COLO829 (cell line): ENCODE data around the gene ZSCAN18.

Source experiments
- DNase-seq: peaks from one replicate; pipeline ENCODE4 v3.0.0; 2012; ENCODE audit warnings: low spot score

ZSCAN18 gene

DNA sequence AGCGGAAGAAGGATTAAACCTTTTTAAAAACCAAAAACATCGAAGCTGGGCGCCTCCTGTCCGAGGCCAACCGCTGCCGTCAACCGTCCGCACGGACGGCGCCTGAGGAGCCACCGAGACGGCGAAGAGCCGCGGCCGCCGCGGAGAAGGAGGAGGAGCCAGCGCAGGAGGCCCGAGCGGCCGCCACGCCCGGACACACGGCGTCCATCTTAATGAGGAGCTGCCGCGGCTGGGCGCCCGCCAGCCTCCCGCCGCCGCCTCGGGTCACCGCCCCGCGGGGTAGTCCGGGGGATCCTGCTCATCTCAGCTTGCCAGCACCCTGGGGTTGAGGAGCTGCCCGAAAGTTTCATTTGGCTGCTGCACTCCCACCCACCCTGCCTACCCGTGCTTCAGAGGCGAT, 53.6 kb downstream of the ZSCAN18 start:
- no peak for DNase-seq

DNA sequence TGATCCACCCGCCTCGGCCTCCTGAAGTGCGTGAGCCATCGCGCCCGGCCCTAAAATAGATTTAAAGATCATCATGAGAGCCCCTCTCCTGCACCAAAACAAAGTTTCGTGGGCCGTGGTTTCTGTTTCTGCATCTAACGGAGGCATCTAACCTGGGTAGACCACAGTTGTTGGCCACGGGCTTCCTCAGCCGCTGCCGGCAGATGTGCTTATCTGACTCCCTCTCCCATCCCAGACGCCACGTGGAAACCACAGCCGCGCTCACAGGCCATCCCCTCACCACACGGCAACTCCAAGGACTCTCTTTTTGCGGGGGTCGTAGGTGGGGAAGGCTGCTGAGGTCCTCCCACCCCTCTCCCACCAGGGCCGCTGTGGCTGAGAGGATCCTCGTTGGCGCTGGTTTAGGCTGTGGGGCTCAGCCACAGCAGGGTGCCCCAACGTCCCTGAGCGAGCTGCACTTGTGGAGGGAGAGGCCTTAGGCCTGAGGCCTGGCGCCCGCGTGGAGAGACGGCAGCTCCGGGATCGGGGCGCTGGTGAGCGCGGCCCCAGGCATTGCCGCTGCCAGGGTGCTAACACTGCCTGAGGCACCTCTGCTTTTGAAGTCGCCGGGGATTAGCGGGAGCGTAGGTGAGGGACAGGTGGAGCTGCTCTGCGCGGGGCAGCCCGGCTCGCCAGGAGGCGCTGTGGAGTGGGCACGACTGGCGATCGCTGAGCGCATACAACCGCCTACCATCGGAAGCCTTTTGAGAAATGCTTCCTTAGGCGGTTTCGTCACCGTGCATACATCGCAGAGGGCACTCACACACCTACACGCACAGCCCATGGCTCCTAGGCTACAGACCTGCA, 55.3 kb downstream of the ZSCAN18 start:
- DNase-seq, result no peak

DNA sequence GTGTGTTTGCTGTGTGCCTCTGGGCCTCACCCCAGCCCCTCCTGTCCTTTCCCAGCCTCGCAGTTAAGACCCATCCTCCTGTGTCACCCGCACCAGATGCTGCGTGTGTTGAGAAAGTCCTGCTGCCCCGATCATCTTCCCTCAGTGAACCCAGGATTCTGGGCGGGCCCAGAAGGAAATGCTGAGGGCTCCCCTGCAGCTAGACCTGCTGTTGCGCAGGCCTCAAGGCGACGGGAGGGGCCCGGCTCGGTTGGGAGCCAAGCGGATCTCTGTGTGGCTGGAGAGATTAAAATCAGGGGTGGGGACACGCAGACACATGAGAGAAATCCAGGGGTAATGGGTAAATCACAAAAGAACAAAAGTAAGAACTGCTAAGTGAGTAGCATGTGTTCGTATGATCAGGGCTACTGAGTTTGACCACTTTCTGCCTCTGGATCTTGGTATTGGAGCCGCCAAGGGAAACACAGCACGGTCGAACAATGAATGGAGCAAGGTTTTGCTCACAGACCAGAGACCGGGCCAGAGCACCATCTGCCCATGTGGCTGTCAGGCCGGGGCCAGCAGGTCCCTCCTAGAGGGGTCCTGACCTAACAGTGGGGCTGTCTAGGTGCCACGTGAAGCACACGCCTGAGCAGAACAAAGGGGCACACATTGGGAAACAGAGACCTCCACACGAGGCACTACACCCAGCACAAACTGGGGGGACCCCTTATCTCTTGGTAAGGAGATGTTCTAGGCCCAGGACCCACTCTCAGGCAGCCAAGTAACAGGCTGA, 57.1 kb downstream of the ZSCAN18 start:
- DNase-seq, result no peak

DNA sequence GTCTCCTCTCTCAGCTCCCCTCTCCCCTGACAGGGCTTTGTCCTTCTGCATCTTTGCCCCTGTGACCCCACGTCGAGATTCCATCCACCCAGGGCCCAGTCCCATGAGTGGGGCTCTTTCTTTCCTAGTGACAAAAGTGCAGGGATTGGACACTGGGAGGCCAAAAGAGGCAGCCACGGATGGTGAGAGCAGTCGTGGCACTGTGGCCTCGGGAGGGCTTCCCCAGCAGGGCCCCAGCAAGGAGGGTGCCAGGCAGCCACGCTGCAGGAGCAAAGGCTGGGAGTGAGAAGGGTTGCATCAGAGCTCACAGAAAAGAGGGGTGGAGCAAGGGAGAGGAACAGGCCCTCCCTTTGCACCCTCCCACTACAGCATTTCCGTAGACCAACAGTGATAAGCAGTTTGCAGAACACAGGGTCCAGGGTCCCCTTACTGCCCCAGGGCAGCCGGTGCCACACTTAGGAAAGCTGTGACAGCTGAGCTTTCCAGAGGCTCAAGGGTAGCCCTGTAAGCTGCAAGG, 59.3 kb downstream of the ZSCAN18 start:
- DNase-seq, result no peak

DNA sequence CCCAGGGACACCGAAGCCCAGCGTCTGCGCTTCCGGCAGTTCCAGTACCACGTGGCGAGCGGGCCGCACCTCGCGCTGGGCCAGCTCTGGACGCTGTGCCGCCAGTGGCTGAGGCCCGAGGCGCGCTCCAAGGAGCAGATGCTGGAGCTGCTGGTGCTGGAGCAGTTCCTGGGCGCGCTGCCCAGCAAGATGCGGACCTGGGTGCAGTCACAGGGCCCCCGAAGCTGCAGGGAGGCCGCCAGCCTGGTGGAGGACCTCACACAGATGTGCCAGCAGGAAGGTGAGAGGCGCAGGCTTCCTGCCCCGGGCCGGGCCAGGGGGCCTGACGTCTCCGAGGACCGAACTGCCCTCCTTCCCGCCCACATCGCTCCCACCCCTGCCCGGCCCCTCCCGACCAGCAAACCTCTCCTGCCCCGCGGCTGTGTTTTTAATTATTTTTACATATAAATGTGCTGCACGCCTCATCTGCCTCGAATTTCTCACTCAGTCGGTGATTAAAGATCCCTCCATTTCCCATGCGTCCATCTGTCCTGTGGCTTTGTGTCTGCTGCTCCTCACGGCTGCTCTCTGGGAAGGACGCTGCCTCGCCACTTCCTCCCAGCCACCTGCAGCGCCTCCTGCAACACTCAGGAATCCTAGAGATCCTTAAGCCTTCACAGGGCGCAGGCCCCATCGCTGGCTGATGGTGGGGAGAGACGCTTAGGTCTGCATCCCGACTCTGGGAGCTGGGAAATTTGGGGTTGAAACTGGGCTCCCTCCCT, 59.9 kb downstream of the ZSCAN18 start:
- DNase-seq, result no peak

- DNase-seq, result no peak
Observed at GRCh38 chr19:58035863-58036262, 62.2 kb downstream of the ZSCAN18 start.

GRCh38 chr19:58034477-58034793, 63.6 kb downstream of the ZSCAN18 start:
- no peak for DNase-seq
